NCI-H2171 (cell line): Measurements from ENCODE around the gene GARIN5A.
A peak's percentile ranks its signal among the peaks of the same experiment; 100 is the strongest.
"Not testable (repeated sequence)": the region's sequence is repeated elsewhere in the genome, so short reads cannot be mapped to it uniquely, and the experiment has no call there.

Source experiments
- DNase-seq: peaks from one replicate; lab custom pipeline; 2025; lab: John Stamatoyannopoulos, UW

The GARIN5A gene

GRCh38 chr19:50488389-50489194, 11.9 kb upstream of the GARIN5A start:
- no peak for DNase-seq

GRCh38 chr19:50486823-50487515, 10.3 kb upstream of the GARIN5A start:
- DNase-seq: peak; percentile 16

- DNase-seq: no peak
These were observed 8.8 kb upstream of the GARIN5A start for GRCh38 chr19:50485284-50485955.

- no peak for DNase-seq
These were observed 6.3 kb upstream of the GARIN5A start for GRCh38 chr19:50482916-50483315.

GRCh38 chr19:50482271-50482855, 5.7 kb upstream of the GARIN5A start:
- no peak for DNase-seq

GRCh38 chr19:50481351-50482149, 4.9 kb upstream of the GARIN5A start:
- DNase-seq: no peak

- DNase-seq: no peak
These were observed 3.8 kb upstream of the GARIN5A start for GRCh38 chr19:50480281-50481111.

- DNase-seq: no peak
These were observed 3.2 kb upstream of the GARIN5A start for GRCh38 chr19:50479761-50480251.

- DNase-seq: no peak
These were observed 2.5 kb upstream of the GARIN5A start for GRCh38 chr19:50478901-50479715.

GRCh38 chr19:50477751-50478515, 1.3 kb upstream of the GARIN5A start:
- DNase-seq: no peak

- DNase-seq: no peak
These were observed 225 bp upstream of the GARIN5A start for GRCh38 chr19:50476907-50477238.

- no peak for DNase-seq
These were observed 868 bp downstream of the GARIN5A start for GRCh38 chr19:50475736-50476223.

GRCh38 chr19:50475101-50475568, 1.5 kb downstream of the GARIN5A start:
- no peak for DNase-seq

- not testable (repeated sequence) for DNase-seq
These were observed 3.3 kb downstream of the GARIN5A start for GRCh38 chr19:50473336-50473735.

GRCh38 chr19:50468818-50469217, 7.8 kb downstream of the GARIN5A start:
- DNase-seq: no peak

GRCh38 chr19:50467566-50467965, 9.1 kb downstream of the GARIN5A start:
- no peak for DNase-seq

- no peak for DNase-seq
These were observed 10.0 kb downstream of the GARIN5A start for GRCh38 chr19:50466706-50467039.

GRCh38 chr19:50465986-50466705, 10.5 kb downstream of the GARIN5A start:
- DNase-seq: no peak
